SJSA1 (cell line): ENCODE results near the gene SBDS. TPM values are rescaled to one million over a fixed set of nuclear protein-coding genes. Genes with fewer than 3 reads are reported as not detected.
A peak's percentile ranks its signal among the peaks of the same experiment; 100 is the strongest.
"Not testable (repeated sequence)": the region's sequence is repeated elsewhere in the genome, so short reads cannot be mapped to it uniquely, and the experiment has no call there.

ENCODE experiments used
- DNase-seq, 2 experiments: peaks; one replicate each; pipeline ENCODE4 v3.0.0-alpha.2; 2015 to 2020; ENCODE audit warnings: low spot score in 2 of 2, low read depth in 1 of 2
- H3K27ac ChIP-seq: fragments of 250-450 bp; sonication (Bioruptor Pico); 2 replicates; pipeline ENCODE4 v1.5.1; 2020; ENCODE audit warnings: mild to moderate bottlenecking, moderate library complexity
- H3K27me3 ChIP-seq: fragments of 250-450 bp; sonication (Bioruptor Pico); replicated peaks from 2 replicates; pipeline ENCODE4 v1.5.1; 2020; ENCODE audit warnings: mild to moderate bottlenecking, moderate library complexity
- H3K36me3 ChIP-seq: fragments of 250-450 bp; sonication (Bioruptor Pico); 2 replicates; pipeline ENCODE4 v1.5.1; 2020; ENCODE audit warnings: mild to moderate bottlenecking
- H3K4me1 ChIP-seq: fragments of 250-450 bp; sonication (Bioruptor Pico); replicated peaks from 2 replicates; pipeline ENCODE4 v1.6.1; 2021; ENCODE audit warnings: mild to moderate bottlenecking
- H3K4me3 ChIP-seq: fragments of 250-450 bp; sonication (Bioruptor Pico); 2 replicates; pipeline ENCODE4 v1.5.1; 2020; ENCODE audit warnings: mild to moderate bottlenecking
- H3K9me3 ChIP-seq: fragments of 250-450 bp; sonication (Bioruptor Pico); replicated peaks from 2 replicates; pipeline ENCODE4 v1.5.1; 2020; ENCODE audit warnings: mild to moderate bottlenecking
- total RNA-seq: library from RNA; depleted of rRNA; stranded (reverse); fragments of >200 nt; shearing (Covaris generic); gene quantifications from 2 replicates; pipeline ENCODE4 v1.2.3, GENCODE V29; 2014; rRNA removed

The SBDS gene
- total RNA-seq = 130 and 158 TPM in 2 replicates

DNA sequence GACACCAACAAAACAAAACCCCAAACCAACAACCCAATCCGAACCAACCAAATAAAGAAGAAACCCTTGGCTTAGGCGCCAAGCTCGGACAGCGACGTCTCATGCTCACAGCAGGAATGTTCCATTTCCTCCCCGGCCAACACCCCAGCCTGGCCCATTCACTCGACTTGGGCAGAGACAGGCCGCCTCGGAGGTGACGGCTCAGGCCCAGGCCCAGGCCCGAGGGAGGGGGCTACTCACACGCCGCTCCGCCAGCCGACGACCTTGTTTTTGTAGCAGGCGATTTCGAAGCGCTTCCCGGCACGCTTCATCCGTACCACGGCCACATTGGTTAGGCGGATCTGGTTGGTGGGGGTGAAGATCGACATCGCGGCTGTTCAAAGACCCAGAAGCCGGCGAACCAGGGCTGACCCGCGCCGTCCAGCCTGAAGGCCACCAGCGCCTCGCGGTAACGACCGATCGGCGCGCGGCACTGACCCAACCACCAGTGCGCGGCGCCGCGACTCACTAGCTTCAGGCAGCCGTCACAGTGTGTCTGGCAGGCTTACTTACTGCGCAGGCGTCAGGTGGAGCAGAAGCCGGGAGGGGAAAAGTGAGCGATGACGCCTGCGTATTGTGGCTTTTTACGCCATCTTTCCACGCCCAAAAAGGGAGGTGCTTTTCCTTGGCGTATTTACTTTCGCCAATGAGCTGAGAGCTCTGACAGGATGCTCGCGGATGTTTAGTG lies at the start of gene SBDS:
TSS of gene SBDS (minus strand) at position 537 of the 727 bp plus-strand sequence. CDS start at position 368, 169 bp downstream.
- not testable (repeated sequence) for H3K9me3 ChIP-seq, H3K27me3 ChIP-seq
- H3K27ac ChIP-seq = peak within 1 kb of the TSS; percentile 91

DNA sequence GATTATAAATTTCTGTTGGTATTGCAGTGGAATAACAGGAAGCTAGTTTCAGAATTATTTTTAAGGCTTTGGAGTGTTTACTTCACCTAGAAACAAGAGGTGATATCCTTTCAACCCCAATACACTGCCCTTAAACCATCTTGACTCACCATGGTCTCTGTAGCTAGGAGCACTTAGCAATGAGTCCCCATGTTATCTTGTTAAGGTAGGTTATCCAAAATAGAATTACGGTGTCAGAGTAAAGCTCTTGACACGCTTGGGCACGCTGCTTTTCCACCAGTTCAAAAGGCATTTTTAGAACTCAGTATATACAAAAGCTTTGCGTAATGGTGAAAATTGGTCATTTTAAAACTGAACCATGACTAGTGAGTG lies 48.2 kb upstream of the SBDS start:
- peak overlapping the region; percentile 41; the same call in 1 of the 2 replicates for H3K27ac ChIP-seq
- peak in 1 of 2 experiments; percentile 42 for DNase-seq
- peaks cover 11% of the 10 kb centered on the region for H3K4me1 ChIP-seq
- H3K9me3 ChIP-seq, H3K36me3 ChIP-seq, H3K4me3 ChIP-seq, H3K27me3 ChIP-seq: not testable (repeated sequence)

More for the DNA sequence above, at the start of gene SBDS:
- H3K4me3 ChIP-seq = peak within 1 kb of the TSS; percentile 50
- DNase-seq = peak; percentile 97
- peaks cover 18% of the 10 kb centered on the region for H3K36me3 ChIP-seq
- H3K4me1 ChIP-seq = not testable (repeated sequence)

DNA sequence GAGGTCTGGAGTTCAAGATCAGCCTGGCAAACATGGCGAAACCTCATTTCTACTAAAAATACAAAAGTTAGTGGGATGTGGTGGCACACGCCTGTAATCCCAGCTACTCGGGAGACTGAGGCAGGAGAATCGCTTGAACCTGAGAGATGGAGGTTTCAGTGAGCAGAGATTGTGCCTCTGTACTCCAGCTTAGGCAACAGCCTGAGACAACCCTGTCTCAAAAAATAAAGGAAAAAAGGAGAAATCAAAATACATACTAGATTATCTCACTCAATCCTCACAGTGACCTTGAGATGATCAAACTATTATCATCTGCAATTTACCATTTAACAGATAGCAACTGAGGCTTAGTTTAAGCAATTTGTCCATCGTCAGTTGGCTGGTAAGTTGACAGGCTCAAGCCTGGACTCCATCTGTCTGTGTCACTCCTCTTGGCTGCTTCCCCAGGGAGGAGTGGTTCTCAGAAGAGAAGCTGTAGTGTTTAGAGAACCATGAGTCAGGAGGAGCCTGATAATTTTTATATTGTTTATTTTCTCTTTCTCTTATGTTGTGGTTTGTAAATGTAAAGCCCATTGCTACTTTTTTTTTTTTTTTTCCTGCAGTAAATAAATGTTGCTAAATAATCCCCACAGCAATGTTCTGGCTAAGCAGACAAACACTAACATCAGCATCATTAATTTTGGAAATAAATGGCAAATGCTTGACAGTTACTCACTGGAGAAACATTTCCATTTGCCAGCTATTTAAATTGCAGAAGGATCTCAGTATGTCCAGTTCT lies 47.6 kb upstream of the SBDS start:
- H3K4me3 ChIP-seq, H3K36me3 ChIP-seq, H3K27me3 ChIP-seq, H3K9me3 ChIP-seq: not testable (repeated sequence)
- peak; percentile 80 to 83 for DNase-seq
- Histone ChIP-seq H3K4me1 (peaks cover 11% of the 10 kb centered on the region), H3K27ac (peak overlapping the region; percentile 46)

GRCh38 chr7:67040832-67041231 lies 45.4 kb upstream of the SBDS start:
- not testable (repeated sequence) for H3K27ac ChIP-seq, DNase-seq, H3K27me3 ChIP-seq, H3K36me3 ChIP-seq, H3K9me3 ChIP-seq, H3K4me3 ChIP-seq
- H3K4me1 ChIP-seq = peaks cover 11% of the 10 kb centered on the region

DNA sequence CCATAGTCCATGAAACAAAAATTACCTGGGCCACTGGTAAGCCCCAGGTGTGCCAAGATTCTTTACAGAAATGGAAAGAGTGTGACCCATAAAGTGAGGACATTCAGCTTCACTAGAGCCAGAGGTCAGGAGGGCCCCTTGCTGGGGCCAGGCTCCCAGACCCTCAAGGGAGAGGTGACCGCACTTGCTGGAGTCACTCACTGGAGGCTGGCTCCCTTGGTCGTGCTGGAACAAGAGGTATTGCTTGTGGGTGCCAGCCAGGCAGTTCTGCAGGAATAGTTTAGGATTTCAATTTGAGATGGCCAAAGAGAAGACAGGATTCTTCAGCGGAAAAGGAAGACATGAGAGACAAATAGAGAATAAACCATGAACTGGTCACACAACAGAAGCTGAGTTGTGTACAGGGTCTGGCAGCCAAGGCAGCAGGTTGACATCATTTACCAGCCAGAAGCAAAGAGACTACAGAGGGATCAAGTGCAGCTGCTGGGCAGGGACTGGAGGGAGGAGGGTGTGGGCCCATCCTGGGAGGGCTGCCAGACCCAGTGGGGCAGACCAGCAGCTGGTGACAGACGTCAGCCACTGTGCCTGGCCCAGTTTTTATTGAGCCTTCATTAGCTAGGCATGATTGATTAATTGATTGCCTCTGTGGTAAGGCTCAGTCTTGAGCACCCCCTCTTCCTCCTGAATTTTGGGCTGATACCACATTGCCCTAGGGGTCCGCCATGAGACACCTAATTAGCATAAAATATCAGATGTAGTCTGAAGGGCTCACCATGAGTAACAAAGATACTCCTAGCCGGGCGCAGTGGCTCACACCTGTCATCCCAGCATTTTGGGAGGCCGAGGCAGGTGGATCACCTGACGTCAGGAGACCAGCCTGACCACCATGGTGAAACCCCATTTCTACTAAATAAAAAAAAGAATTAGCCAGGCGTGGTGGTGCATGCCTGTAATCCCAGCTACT lies 41.3 kb upstream of the SBDS start:
- H3K9me3 ChIP-seq, H3K27ac ChIP-seq, H3K36me3 ChIP-seq, H3K27me3 ChIP-seq, DNase-seq, H3K4me3 ChIP-seq, H3K4me1 ChIP-seq: not testable (repeated sequence)

GRCh38 chr7:67033251-67033650 lies 37.9 kb upstream of the SBDS start:
- Histone ChIP-seq H3K4me3 (no peak overlapping the region), H3K27me3 (no peaks in the 10 kb centered on the region), H3K36me3 (peaks cover 7% of the 10 kb centered on the region; the same call in 1 of the 2 replicates), H3K27ac (no peak overlapping the region), H3K9me3 (no peaks in the 10 kb centered on the region), H3K4me1 (no peaks in the 10 kb centered on the region)
- no peak for DNase-seq

GRCh38 chr7:67031685-67032084 lies 36.3 kb upstream of the SBDS start:
- H3K4me3 ChIP-seq, DNase-seq, H3K27me3 ChIP-seq: not testable (repeated sequence)

GRCh38 chr7:67025459-67025858 lies 30.1 kb upstream of the SBDS start:
- peak; percentile 21 to 68 for DNase-seq
- Histone ChIP-seq H3K36me3 (peaks cover 22% of the 10 kb centered on the region), H3K27ac (peak overlapping the region; percentile 75)
- not testable (repeated sequence) for H3K9me3 ChIP-seq, H3K27me3 ChIP-seq, H3K4me1 ChIP-seq, H3K4me3 ChIP-seq

More at GRCh38 chr7:67031685-67032084, 36.3 kb upstream of the SBDS start:
- H3K9me3 ChIP-seq, H3K4me1 ChIP-seq, H3K27ac ChIP-seq, H3K36me3 ChIP-seq: not testable (repeated sequence)

- H3K27ac ChIP-seq = no peak overlapping the region
- H3K4me1 ChIP-seq = peaks cover 4% of the 10 kb centered on the region
- no peaks in the 10 kb centered on the region for H3K27me3 ChIP-seq
- DNase-seq = no peak
- H3K4me3 ChIP-seq = no peak overlapping the region
- H3K9me3 ChIP-seq = no peaks in the 10 kb centered on the region
- H3K36me3 ChIP-seq = peaks cover 30% of the 10 kb centered on the region
Observed at GRCh38 chr7:67022511-67022910, 27.1 kb upstream of the SBDS start.

GRCh38 chr7:67021260-67021659 lies 25.9 kb upstream of the SBDS start:
- Histone ChIP-seq H3K4me3 (no peak overlapping the region), H3K4me1 (peaks cover 4% of the 10 kb centered on the region), H3K27ac (no peak overlapping the region), H3K36me3 (peaks cover 30% of the 10 kb centered on the region), H3K27me3 (no peaks in the 10 kb centered on the region), H3K9me3 (no peaks in the 10 kb centered on the region)
- no peak for DNase-seq

DNA sequence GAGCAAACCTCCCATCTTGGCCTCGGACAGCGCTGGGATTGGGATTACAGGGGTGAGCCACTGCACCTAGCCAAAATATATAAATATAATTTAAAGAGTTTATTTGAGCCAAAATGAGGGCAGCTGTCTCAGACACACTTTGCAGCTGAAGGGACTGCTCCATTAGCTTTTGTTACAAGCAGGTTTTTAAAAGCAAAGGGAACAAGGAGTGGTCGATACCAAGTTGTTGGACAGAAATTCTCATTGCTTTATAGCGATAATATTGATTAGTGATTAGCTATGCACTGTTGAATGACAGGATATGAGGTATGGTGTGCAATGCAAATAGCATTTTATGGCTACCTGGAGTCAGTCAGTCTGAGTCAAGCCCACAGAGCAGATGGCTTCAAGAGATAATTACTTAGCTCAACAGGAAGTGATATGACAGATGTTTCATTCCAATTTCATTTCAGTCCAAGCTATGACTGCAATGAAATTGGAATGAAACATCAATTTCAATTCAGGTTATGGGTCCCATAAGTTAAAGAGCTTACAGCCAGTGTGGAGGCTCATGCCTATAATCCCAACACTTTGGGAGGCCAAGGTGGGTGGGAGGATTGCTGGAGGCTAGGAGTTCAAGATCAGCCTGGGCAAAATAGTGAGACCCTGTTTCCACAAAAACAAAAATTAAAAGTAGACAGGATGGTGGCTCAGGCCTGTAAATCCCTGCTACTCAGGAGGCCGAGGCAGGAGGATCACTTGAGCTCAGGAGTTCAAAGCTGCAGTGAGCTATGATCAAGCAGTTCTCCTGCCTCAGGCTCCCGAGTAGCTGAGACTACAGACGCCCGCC lies 24.4 kb upstream of the SBDS start:
- Histone ChIP-seq H3K4me1 (peaks cover 4% of the 10 kb centered on the region; the same call in 1 of the 2 replicates), H3K27me3 (no peaks in the 10 kb centered on the region), H3K4me3 (no peak overlapping the region), H3K36me3 (peaks cover 30% of the 10 kb centered on the region), H3K27ac (no peak overlapping the region), H3K9me3 (no peaks in the 10 kb centered on the region)
- no peak for DNase-seq

- Histone ChIP-seq H3K9me3 (no peaks in the 10 kb centered on the region), H3K27me3 (no peaks in the 10 kb centered on the region), H3K4me1 (peaks cover 4% of the 10 kb centered on the region; the same call in 1 of the 2 replicates), H3K4me3 (no peak overlapping the region), H3K36me3 (peaks cover 30% of the 10 kb centered on the region), H3K27ac (no peak overlapping the region)
- DNase-seq = no peak
Observed at GRCh38 chr7:67018940-67019339, 23.6 kb upstream of the SBDS start.

DNA sequence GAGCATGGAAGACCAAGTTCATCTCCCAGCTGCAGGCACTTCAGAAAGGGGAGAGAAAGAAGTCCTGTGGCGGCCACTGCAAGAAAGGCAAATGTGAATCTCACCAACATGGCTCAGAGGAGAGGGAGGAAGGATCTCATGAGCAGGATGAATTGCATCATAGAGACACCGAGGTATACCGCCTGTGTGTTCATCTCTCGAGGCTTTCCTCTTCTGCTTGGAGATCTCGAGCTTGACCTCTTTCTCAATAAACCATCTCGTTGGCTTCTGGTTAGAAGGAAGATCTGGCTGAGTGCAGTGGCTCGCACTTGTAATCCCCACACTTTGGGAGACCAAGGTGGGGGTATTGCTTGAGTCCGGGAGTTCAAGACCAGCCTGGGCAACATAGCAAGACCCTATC lies 22.6 kb upstream of the SBDS start:
- H3K4me1 ChIP-seq, H3K9me3 ChIP-seq, H3K27me3 ChIP-seq, H3K4me3 ChIP-seq, H3K27ac ChIP-seq, DNase-seq: not testable (repeated sequence)
- peaks cover 30% of the 10 kb centered on the region for H3K36me3 ChIP-seq
